ENCODE data around the gene LRMDA. TPM values are rescaled to one million over a fixed set of nuclear protein-coding genes. Genes with fewer than 3 reads are reported as not detected.
A peak's percentile ranks its signal among the peaks of the same experiment; 100 is the strongest.

Gene LRMDA
- total and polyA plus RNA-seq, 2 of the 13 experiments (the other 11 are each of a cell fraction or from before 2014, with no cell fraction given): 13.4 to 22.0 TPM

DNA sequence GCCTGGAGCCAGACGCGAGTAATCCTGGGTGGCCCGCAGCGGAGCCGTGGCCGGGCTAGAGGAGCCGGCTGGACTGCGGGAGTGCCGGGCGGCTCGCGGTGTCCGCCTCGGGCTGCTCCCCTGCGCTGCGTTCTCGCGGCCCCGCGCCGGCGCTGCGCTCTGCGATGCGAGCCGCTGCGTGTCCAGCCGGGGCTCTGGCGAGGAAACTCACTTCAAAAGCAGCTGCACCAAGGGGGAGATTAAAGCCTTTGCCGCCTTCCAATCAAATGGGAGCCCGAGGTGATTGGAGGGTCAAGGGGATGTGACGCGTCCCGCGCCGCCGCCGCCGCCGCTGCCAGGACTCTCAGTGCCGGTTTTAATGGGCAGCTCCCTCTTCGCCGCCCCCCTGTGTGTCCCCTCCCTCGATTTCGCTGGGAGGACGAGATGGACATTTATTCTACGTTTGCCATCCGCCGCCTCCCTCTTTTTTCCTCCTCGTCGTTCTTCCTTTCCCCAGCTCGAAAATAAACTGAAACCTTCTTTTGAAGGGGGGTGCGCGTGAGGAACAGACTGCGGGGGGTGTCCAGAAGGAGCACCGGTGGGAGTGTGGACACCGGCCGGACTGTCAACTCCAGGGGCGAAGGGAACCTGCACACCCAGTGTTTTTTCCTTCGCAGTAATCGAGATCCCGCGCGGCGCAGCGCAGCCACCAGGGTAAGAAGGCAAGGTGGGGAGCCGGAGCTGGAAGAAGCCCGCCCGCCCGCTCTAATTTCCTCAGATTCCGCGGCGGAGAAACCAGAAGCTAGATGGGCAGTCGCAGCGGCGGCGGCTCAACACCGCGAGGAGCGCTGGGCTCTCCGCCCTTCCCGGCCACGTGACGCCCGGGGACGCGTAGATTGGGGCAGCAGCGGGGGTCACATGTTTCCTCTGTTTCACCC lies 29.6 kb upstream of the LRMDA start, which contains the start of gene ZNF503 (continued):
- TF ChIP-seq, protein P1, sequence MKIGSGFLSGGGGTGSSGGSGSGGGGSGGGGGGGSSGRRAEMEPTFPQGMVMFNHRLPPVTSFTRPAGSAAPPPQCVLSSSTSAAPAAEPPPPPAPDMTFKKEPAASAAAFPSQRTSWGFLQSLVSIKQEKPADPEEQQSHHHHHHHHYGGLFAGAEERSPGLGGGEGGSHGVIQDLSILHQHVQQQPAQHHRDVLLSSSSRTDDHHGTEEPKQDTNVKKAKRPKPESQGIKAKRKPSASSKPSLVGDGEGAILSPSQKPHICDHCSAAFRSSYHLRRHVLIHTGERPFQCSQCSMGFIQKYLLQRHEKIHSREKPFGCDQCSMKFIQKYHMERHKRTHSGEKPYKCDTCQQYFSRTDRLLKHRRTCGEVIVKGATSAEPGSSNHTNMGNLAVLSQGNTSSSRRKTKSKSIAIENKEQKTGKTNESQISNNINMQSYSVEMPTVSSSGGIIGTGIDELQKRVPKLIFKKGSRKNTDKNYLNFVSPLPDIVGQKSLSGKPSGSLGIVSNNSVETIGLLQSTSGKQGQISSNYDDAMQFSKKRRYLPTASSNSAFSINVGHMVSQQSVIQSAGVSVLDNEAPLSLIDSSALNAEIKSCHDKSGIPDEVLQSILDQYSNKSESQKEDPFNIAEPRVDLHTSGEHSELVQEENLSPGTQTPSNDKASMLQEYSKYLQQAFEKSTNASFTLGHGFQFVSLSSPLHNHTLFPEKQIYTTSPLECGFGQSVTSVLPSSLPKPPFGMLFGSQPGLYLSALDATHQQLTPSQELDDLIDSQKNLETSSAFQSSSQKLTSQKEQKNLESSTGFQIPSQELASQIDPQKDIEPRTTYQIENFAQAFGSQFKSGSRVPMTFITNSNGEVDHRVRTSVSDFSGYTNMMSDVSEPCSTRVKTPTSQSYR (CRISPR knock-in tag; IDR thresholded peaks at IDR 0.05; ENCODE audit: borderline replicate concordance): peak; percentile 67; the same call in 1 of the 2 replicates
- TF ChIP-seq AGO2 (optimal IDR thresholded peaks at IDR 0.05; ENCODE audit: low read depth, low read length) (peak; percentile 58), ZNF577 (CRISPR knock-in tag; IDR thresholded peaks at IDR 0.05; ENCODE audit: borderline replicate concordance, low read depth) (no peak), ZNF136 (CRISPR knock-in tag; IDR thresholded peaks at IDR 0.05; ENCODE audit: low read depth) (0 out of 2 replicates have a peak, but pooled peaks have one; percentile 70), KDM2A (CRISPR knock-in tag; IDR thresholded peaks at IDR 0.05; ENCODE audit: borderline replicate concordance, low read depth) (peak; percentile 53), ZNF484 (CRISPR knock-in tag; IDR thresholded peaks at IDR 0.05; ENCODE audit: borderline replicate concordance, low read depth) (no peak), SIN3B (IDR thresholded peaks at IDR 0.05; ENCODE audit: low read length) (no peak), POLR2AphosphoS2 (IDR thresholded peaks at IDR 0.05; ENCODE audit: low read depth, low read length) (0 out of 2 replicates have a peak, but pooled peaks have one; percentile 41), CENPX (CRISPR knock-in tag; IDR thresholded peaks at IDR 0.05) (no peak), XBP1 (CRISPR knock-in tag; IDR thresholded peaks at IDR 0.05) (0 out of 2 replicates have a peak, but pooled peaks have one; percentile 47), ARNT (IDR thresholded peaks at IDR 0.05) (no peak), TBX2 (CRISPR knock-in tag; IDR thresholded peaks at IDR 0.05; ENCODE audit: borderline replicate concordance) (peak; percentile 76), PHF20 (CRISPR knock-in tag; IDR thresholded peaks at IDR 0.05) (peak; percentile 50; the same call in 1 of the 2 replicates), POLR2G (IDR thresholded peaks at IDR 0.05; ENCODE audit: low read depth, low read length) (peak; percentile 97), ZNF724P (CRISPR knock-in tag; IDR thresholded peaks at IDR 0.05; ENCODE audit: borderline replicate concordance) (peak; percentile 42; the same call in 1 of the 2 replicates), MIXL1 (CRISPR knock-in tag; IDR thresholded peaks at IDR 0.05) (peak; percentile 22; the same call in 1 of the 2 replicates), RXRA (CRISPR knock-in tag; IDR thresholded peaks at IDR 0.05) (peak; percentile 91), CAMTA2 (CRISPR knock-in tag; IDR thresholded peaks at IDR 0.05; ENCODE audit: borderline replicate concordance) (no peak), TEAD2 (CRISPR knock-in tag; IDR thresholded peaks at IDR 0.05) (no peak), ZIK1 (CRISPR knock-in tag; IDR thresholded peaks at IDR 0.05; ENCODE audit: borderline replicate concordance, low read depth) (0 out of 2 replicates have a peak, but pooled peaks have one; percentile 64)
- TF ChIP-seq, protein P2, sequence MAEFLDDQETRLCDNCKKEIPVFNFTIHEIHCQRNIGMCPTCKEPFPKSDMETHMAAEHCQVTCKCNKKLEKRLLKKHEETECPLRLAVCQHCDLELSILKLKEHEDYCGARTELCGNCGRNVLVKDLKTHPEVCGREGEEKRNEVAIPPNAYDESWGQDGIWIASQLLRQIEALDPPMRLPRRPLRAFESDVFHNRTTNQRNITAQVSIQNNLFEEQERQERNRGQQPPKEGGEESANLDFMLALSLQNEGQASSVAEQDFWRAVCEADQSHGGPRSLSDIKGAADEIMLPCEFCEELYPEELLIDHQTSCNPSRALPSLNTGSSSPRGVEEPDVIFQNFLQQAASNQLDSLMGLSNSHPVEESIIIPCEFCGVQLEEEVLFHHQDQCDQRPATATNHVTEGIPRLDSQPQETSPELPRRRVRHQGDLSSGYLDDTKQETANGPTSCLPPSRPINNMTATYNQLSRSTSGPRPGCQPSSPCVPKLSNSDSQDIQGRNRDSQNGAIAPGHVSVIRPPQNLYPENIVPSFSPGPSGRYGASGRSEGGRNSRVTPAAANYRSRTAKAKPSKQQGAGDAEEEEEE (CRISPR knock-in tag; IDR thresholded peaks at IDR 0.05; ENCODE audit: borderline replicate concordance): peak; percentile 54; the same call in 1 of the 2 replicates

Measured in HepG2 (cell line).